HG03159 (cell line): ENCODE results near the gene BCL2L13.
"Not testable (repeated sequence)": the region's sequence is repeated elsewhere in the genome, so short reads cannot be mapped to it uniquely, and the experiment has no call there.

Experiments used
- ATAC-seq: cut with Tn5 transposase; IDR thresholded peaks from one replicate; pipeline ENCODE4 v1.9.1; 2021; ENCODE audit warnings: mild to moderate bottlenecking, moderate library complexity; ENCODE audit not compliant: unreplicated experiment

Gene BCL2L13

DNA sequence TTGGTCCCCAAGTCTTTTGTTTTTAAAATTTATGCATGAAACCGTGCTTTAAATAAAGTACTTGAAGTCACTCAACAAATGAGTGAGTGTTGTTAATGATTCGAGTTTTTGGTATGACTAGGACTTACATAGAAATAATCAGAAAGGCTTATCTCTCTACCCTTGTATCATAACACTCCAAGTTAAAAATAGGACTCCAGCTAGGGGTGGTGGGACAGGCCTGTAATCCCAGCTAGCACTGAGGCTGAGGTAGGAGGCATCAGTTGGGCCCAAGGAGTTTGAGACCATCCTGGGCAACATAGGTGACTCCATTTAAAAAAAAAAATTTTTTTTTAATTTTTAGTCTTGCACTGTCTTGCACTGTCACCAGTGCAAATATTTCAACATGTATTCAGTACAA, 55.6 kb downstream of the BCL2L13 start:
- no peak for ATAC-seq

DNA sequence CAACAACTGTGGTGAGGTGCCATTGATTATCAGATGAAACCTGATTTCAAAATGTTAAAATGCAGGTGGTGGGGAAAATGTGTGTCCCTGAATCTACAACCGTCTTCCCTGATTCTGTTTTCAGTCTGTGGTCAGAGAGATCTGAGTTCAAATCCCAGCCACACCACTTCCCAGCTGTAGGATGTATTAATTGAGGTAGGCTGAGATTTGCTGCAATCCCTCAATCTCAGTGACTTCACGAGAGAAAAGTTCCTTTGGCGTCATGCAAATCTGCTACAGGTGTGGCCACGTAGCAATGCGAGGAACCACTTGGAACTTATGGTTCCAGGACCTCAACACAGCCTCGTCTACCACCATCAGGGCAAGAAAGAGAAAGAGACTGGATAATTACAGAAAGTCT, 56.2 kb downstream of the BCL2L13 start:
- no peak for ATAC-seq

DNA sequence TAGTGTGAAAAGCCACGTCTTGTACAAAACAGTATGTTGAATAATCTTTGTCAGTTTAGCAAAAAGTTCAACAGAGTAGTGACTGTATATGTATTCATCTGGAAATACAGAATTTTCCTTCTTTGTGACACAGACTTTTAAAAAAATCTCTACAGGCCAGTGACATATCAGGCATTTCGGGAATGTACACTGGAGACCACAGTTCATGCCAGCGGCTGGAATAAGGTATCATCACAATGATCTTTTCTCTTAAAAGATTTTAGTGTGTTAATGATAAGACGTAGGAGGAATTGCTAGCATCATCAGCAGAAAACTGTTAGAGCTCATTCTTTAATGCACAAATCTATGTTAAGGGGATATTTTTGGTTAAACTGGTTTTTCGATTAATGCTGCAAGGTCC, 57.4 kb downstream of the BCL2L13 start:
- ATAC-seq, result no peak

DNA sequence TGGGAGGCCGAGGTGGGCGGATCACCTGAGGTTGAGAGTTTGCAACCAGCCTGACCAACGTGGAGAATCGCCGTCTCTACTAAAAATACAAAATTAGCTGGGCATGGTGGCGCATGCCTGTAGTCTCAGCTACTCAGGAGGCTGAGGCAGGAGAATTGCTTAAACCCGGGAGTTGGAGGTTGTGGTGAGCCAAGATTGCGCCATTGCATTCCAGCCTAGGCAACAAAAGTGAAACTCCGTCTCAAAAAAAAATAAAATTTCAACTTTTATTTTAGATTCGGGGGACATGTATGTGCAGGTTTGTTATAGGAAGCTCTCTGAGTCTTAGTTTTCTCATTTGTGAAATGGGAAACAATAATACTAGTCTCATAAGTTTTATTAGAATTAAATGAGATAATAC, 58.6 kb downstream of the BCL2L13 start:
- ATAC-seq, result not testable (repeated sequence)

DNA sequence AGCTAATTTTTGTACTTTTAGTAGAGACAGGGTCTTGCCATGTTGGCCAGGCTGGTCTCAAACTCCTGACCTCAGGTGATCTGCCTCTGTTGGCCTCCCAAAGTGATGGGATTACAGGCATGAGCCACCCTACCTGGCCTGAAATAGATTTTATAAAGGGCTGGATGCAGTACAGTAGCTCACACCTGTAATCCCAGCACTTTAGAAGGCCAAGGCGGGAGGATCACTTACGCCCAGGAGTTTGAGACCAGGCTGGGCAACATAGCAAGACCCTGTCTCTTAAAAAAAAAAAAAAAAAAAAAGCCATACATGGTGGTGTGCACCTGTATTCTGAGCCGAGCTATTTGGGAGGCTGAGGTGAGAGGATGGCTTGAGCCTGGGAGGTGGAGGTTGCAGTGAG, 59.7 kb downstream of the BCL2L13 start:
- ATAC-seq, result not testable (repeated sequence)

DNA sequence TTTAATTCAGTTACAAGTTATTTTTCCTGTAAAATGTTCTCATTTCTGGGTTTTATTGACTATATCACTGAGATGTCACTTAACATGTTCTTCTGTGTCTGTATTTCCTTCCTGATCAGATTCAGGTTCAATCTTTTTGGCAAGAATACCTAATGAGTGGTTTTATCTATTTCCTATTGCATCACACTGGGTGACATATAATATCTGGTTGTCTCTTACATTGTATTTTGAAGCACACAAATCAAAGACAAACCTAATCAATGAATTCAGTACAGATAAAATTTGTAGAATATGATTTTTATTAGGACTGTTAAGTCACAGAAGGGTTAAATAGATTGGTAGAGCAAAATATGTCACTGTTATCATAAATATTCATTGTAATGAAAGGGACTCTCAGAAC, 60.4 kb downstream of the BCL2L13 start:
- no peak for ATAC-seq

DNA sequence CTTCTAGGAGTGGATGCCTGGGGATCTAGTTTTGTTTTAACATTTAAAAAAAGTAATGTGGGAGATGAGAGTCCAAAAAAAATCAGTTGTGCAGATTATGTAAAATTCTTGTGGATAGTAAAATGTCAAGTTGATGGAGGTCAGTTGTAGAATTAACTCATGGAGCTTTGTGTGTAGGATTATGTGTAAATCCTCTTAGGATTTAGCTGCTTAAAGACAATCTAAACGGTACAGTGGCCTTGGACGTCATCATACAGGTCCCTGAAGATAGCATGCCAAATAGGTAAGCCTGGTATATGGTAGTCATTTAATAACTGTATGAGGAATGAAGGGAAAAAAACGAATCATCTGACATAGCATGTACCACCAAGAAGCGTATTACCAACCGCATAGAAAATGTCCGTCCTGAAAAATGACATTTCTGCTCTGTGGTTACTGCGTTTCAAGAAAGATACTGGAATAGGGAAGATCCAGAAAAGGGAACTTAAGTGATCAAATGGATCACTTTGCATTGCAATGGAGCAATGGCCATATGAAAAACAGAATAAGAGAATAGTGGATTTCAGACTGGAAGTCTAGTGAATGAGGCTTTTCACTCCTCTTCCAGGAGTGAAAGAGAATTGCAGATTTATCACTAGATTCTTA, 61.3 kb downstream of the BCL2L13 start:
- ATAC-seq, result no peak

DNA sequence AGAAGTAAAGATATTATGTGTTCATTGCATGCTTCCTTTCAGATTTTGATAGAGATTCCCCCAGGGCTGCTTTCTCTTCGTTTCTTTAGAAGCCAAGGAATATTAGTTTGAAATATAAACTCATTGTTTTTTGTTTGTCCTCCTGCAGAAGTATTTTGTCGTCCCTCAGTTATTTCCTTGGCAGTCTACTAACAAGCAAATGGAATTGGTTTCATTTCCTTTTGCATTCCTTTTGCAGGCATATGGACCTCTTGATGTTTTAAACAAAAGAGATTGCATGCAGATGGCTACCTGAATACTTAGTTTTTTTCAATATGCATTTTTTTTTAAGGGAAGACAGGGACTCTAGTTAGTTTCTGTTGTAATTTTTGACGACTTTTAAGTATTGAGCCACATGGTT, 62.2 kb downstream of the BCL2L13 start:
- no peak for ATAC-seq

DNA sequence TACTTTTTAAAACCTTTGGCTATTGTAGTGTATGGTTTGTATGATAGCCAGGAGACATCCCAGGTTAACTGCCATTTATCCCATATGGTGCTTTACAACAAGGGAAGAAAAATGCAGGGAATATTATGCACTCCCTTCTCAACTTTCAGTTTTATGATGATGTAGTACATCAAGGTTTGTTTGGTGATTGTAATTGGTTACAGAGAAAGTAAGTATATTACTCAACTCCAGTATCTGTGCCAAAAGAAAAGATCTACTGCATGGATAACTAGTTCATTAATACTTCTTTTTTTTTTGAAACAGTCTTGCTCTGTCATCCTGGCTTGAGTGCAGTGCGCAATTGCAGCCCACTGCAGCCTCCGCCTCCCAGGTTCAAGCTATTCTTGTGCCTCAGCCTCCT, 65.3 kb downstream of the BCL2L13 start:
- no peak for ATAC-seq

DNA sequence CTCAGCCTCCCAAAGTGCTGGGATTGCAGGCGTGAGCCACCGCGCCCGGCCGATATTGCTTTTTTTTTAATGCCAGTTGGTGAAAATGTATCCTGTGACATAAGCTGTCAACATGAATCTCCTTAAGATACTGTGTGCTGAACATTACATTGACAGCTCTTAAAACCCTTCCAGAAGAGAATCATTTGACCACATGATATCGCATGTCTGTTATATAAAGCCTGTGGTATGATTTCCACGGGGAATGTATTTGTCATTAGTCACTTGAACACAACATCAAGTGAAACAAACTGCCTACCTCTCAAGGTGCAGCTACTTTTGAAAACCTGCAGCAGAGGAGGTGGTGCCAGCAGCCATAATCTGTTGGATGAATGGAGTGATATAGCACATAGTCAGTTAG, 67.0 kb downstream of the BCL2L13 start:
- no peak for ATAC-seq

DNA sequence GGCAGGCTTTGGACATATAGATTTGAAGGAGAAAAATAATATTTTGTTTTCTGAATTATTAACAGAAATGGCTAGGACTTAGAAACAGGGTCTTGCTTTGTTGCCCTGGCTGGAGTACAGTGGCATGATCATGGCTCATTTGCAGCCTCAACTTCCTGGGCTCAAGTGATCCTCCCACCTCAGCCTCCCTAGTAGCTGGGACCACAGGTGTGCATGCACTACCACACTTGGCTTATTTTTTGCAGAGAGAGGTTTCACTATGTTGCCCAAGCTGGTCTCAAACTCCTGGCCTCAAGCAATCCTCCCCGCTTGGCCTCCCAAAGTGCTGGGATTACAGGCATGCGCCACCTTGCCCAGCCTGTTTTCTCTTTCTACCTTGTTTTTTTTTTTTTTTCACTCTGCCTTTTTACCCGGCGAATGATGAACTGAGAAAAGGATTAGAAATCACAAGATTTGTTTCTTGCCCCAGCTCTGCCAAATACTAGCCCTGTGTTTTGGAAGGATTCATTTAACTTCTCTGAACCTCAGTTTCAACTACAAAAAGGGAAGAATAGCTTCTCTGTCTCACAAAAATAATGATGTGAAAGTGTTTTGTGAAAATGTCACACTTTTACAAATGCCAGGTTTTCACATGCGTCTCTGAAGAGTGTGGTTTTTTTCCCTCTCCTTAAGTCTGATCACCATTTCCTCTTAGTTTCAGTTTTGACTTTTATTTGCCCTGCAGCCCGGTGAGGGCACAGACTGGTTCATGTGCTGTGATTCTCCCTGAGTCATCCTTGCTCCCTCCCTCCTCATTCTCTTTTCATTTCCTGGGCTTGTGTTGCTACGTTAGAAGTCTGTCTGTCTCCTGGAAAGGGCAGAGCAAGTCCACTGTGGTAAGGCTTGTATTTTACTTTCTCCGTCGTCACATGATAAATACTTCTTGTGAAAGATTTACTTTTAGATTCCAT, 67.7 kb downstream of the BCL2L13 start:
- peak; percentile 60 for ATAC-seq

DNA sequence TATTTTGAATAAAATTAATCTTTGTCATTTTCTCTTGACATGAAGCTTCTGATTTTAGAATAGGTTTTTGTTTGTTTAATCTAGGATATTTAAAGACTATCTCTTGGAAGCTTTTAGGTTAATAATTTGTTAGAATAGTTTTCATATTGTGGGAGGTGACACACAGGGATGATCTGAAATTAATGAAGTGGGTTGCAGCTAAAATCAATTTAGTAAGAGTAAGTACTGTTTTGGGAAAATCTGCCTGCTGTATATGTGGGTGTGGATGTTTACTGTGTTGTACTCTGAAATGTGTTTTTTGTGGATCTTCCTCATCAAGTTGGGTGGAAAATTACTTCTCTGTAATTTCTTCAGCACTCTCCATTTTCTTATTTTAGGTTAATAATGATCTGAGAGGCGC, 68.4 kb downstream of the BCL2L13 start:
- no peak for ATAC-seq

DNA sequence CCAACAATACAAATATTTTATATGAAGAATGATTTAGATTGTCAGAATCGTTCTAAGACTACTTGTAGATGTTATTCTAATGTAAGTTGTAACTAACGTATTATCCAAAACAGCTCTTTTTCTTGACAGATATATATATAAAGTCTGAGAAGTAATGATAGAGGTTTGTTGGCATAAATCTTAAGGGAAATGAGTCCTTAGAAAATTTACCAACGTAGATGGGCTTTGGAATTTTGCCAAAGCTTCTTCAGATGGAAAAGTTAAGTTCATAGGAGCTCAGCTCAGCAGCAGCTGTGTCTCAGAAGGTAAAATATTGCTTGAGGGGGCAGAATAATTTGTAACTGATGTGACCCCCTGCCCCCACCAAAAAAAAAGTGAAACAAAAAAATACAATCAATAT, 69.0 kb downstream of the BCL2L13 start:
- no peak for ATAC-seq

DNA sequence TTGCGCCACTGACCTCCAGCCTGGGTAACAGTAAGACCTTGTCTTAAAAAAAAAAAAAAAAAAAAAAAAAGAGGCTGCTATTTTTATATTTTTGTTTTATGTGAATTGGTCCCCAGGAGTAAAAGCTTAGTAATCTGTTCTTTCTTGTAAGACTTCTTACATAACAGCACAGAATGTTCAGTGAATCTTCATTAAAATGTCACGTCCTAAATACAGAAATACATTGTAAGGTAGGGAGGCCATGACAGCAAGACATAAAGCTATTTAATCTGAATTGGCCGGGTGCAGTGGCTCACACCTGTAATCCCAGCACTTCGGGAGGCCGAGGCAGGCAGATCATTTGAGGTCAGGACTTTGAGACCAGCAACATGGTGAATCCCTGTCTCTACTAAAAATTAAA, 71.5 kb downstream of the BCL2L13 start:
- no peak for ATAC-seq

DNA sequence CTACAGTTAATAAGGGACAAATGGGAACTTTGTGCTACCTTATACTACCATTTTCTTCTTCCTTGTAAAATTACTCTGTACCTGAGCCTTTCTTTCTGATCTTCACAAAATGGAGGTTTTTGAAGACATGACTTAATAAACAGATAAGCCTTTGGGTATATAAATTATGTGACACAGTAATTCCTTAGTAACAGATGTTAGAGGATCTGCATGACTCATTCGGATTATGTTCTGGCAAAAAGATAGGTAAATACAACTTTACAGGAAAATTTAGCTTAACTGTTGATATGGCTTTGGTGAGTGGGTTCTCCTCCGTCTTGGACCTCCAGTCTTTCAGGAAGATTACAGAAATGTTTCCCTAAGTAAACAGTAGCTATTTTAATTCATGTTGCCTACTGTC, 73.9 kb downstream of the BCL2L13 start:
- ATAC-seq, result no peak

DNA sequence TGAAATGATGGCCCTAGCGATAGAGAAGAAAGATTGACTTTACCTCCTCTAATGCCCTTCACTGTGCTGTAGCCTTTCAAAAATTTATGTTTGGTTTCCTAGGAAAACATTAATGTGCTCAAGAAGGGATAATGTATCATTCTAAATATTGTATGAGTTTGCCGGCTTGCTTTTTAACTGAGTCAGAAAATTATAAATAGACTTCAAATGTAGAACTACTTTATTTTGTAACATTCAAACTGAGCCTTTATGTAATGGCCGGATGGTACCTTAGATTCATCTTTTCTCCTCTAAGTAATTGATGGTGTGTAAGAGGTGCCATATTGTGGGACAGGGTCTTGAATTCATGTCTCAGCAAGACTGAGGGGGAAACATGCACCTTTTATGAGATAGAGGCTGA, 78.0 kb downstream of the BCL2L13 start:
- ATAC-seq, result no peak

DNA sequence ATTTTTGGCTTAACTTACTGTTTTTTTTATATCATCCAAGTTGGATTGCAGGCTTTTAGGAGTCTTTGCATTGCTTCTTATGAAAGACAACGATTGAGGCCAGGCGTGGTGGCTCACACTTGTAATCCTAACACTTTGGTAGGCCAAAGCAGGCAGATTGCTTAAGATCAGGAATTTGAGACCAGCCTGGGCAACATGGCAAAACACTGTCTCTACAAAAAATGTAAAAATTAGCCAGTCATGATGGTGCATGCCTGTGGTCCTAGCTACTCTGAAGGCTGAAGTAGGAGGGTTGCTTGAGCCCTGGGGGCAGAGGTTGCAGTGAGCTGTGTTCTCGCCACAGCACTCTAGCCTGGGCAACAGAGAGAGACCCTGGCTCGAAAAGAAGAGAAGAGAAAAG, 79.2 kb downstream of the BCL2L13 start:
- ATAC-seq, result no peak

DNA sequence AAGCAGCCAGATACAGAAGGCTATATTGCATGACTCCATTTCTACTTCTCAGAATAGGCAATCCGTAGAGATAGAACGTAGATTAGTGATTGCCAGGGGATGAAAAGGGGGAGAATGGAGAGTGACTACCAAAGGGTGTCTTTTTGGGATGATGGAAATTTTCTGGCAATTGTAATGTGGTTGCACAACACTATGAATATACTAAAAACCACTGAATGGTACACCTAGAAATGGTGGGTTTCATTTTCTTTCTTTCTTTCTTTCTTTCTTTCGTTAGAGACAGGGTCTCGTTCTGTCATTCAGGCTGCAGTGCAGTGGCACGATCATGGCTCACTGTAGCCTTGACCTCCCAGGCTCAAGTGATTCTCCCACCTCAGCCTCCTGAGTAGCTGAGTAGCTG, 81.4 kb downstream of the BCL2L13 start:
- no peak for ATAC-seq

DNA sequence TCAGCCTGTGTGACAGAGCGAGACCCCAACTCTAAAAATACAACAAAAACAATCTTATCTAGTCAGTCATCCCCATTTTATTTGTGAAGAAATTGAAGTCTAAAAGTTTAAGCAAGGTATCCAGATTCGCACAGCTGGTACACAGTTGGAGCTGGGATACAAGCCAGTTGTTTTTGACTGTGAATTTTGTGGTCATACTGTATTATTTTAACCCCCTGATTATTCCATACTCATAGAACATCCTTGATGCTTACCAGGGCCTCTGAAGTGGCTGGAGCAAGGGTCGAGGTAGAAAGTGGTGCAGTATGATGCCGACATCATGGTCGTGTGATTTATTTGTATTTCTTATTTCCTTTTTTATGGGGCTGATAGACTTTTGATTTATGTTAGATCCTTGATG, 85.7 kb downstream of the BCL2L13 start:
- ATAC-seq, result no peak

DNA sequence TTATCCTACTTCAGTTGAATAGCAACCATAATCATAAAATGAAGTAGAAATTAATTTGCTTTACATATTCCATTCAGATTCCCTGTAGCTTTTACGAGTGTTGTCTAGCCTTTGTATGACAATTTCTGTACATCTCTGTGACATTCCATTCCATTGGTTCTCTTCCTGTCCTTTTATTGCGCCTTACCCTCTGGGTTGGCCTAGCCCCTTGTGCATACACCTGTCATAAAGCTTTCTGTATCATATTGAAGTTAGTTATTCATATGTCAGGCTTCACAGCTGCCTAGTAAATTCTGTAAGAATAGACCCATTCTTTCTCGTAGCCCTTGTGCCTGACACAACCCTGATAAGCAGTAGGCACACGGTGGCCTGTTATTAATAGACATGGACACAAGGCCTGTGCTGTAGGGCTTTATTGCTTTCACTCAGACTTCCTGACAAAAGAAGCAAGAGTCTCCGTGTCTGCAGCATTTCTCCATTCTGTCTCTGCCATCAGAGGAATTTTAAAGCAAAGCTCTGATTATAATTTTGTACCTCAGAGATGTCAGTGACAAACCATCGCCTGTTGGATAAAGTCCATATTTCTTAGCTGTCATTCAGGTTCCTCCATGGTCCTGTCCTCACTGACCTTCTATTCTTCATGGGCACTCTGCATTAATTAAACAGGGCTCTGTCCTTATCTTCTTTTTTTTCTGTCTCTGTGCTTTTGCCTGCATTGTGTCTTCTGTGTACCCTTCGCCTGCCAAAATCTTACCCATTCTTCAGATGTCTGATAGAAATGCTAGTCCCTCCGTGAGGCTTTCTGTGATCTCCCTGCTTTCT, 86.3 kb downstream of the BCL2L13 start:
- ATAC-seq, result no peak

DNA sequence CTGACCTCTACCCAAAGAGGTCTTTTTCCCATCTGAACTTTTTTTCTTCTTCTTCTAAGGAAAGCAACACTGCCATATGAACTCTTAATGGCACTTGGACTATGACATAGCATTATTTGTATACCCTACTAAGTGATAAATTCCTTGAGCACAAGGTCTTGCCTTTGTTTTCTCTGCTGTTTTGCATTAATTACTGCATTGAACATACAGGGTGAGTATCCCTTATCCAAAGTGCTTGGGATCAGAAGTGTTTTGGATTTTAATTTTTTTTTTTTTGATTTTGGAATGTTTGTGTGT, 86.9 kb downstream of the BCL2L13 start:
- no peak for ATAC-seq
